ENCODE results near the gene DRGX.

The DRGX gene

DNA sequence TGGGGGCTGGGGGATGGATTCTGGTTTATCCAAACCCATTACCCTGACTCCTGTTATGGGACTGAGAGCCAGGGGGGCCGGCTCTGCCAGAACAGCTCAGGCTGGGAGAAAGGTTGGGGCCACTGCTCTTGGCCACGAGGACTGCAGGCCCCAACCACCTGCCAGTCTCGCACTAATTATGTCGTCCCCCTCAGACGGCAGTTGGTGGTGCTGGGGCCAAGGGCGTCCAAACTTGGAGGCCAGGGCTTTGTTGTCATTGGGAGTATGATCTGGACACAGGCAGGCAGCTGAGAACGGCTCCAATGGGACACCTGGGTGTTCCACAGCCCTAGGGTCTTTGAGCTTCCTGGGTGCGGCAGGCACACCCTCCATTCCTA lies 34.7 kb downstream of the DRGX start:
- no peak for DNase-seq

DNA sequence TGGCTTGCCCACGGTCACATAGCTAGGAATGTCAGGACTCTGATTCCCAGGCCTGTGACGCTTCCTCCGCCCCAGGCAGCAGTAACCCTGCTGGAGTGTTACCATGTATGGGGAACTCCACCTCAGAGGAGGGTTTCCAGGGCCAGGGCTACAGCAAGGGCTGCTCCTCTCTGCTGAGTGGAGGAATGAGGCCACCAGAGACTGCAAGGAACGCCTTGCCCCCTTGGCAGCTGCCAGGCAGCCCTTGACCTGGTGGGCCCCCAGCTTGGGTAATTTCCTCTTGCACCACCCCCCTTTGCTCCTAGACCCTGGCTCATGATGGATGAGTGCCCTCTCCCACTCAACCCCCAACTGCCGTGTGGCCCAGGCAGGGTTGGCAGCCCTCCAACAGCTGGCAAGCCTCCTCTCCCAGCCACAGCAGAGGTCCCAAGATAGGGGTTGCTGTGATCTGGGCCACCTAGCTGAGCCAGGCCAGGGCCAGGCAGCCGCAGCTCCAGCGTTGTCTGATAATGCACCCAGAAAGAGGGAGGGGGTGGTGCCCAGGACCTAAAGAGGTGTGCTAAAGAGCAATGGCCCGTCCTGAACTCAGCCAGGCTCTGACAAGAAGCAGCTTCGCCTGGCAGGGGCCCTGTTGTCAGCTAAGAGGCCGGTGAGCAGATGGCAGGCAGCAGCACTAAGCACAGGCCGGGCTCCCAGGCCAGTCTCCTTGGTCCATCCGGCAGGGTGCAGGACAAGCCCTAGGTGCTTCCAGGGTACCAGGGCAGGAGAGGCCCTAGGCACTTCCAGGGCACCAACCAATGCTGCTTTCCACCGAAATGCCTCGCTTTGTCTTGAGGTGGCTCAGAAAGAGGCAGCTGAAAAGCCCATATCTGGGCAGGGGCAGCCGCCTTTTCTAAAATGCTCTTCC lies 35.4 kb downstream of the DRGX start:
- peak; percentile 4 for DNase-seq

DNA sequence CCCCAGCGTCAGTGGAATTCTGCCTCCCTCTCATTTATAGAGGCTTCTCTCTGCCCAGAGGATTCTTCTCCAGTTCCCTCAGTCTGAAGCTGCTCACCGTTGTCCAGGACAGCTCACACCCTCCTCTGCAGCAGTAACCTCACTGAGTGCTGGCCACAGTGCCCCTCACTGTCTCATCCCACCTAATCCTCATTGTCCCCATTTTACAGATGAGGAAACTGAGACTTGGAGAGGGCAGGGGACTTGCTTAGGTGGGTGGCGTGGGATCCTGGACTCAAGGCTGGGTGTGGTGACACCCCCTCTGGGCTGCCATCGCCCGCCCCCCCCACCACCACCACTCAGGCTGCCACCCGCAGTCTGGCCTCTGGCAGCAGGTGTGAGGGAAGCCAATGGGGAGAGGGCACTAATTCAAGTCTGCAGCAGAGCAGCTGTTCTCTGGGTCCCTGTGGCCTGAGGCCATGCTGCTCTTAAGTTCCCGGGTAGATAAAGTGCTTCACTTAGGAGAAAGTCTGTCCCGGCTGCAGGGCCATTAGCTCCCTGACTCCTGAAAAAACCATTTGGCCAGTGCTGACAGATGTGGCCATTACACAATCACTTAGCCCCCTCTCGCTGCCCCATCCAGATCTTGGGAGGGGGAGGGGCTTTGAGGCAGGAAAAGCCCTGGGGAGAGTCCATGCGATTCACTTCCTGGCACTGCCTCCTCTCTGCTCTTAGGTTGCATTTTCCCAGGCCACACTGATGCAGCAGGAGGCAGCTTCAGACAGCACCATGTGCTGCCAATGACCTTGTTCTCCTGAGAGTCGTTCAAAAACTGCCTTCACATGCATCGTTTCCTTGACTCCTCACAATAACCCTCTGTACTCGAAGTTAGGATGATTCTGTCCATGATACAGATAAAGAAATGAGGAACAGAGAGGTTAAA lies 36.3 kb downstream of the DRGX start:
- DNase-seq = peak; percentile 14

DNA sequence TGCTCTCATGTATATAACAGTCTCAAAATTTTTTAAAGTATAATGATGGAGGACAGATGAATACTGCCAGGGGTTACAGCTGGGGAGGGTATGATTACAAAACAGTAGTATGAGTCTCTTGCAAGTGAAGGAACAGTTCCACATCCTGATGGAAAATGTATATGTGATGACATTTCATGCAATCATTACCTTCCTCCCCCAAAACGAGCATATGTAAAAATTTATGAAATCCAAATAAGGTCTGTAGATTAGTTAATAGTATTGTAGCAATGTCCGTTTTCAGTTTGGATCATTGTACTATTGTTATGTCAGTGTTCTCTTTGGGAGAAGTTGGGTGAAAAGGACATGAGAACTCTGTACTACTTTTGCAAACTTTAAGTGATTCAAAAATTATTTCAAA lies 38.0 kb downstream of the DRGX start:
- no peak for DNase-seq

DNA sequence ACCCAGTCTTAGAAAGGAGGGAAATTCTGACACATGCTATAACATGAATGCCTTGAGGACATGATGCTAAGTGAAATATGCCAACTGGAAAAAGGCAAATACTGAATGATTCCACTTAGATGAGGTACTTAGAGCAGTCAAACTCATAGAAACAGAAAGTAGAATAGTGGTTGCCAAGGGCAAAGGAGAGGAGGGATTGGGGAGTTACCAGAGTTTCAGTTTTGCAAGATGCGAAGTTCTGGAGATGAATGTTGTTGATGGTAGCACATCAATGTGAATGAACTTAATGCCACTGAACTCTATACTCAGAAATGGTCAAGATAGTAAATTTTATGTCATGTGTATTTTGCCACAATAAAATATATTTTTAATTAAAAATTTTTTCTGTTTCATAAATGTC lies 38.9 kb downstream of the DRGX start:
- DNase-seq = no peak

DNA sequence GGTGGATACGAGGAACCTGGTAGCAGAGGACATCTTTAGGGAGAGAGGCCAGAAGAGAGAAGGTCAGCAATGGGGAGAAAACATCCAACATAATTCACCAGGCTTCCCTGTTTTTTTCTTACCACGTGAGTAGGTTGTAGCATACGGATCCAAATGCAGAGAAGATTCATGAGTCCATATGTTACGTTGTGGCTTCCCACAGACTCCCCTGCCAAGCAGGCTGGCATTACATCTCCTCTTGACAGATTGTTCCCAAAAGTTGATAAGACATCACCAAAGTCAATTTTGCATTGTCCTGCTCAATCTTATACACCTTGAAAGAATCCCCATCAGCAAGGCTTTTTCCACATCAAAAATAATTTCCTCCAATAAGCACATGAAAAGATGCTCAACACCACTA lies 39.7 kb downstream of the DRGX start:
- DNase-seq = no peak

DNA sequence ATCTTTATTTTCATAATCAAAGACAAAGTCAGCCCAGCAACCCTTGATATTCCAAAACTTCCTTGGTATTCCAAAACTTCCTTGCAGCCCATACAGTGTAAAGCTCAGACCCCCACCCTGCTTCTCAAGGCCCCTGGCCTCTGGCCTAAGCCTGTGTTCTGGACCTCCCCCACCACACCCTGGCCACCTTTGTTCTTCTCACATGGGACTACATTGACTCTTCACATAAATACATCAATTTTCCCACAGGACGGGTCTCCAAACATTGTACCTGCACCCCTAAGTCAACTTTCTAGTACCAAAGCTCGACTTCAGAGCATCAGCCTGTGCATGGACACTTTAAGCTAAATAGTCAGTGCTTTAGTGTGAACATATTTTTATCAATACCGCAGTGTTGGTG lies 40.7 kb downstream of the DRGX start:
- no peak for DNase-seq

DNA sequence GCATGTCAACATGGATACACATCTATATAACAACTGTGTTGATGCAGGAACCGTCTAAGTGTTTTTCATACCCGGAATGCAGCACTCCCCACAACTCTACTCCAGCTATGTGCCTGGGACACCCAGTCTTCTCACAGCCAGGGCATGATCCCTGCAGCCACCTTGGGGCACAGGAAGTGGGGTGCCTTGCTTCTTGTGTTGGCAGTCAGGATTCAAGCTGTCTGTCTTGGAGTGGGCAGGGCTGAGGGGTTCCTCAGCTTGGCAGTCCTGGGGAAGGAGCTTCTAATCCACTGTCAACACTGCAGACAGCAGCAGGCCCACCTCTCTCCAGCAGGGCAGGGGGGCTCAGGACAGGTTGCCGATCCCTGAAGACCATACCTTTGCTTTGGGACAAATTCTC lies 41.3 kb downstream of the DRGX start:
- no peak for DNase-seq

DNA sequence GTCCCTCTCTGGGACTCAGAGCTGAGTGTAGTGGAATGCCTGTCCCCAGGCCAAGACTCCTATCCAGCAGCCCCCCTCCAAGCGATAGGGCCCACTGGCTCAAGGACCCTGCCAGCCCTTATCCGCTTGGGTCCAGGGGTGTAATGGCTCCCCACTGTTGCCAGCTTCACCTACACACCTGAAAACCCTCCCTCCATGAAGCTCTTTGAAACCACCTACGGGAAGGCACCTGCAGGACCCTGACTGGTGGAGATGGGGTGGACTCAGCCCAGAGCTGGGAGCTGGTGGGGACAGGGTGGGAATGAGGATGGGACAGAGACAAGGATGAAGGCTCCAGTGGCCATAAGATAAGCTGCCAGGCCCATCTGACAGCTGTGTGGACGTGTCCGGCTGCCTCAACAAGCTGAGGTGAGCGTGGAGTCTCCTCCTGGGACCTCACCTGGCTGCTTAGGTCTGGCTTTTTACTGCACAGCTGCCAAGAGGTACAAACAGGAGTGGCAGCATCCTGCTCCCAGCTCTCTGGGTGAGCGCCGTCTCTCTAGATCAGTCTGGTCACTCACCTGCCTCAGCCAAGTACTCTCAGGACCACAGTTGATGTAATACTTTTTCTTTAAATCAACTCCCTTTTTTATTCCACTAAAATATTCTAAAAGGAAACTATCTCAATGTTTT lies 41.9 kb downstream of the DRGX start:
- no peak for DNase-seq

DNA sequence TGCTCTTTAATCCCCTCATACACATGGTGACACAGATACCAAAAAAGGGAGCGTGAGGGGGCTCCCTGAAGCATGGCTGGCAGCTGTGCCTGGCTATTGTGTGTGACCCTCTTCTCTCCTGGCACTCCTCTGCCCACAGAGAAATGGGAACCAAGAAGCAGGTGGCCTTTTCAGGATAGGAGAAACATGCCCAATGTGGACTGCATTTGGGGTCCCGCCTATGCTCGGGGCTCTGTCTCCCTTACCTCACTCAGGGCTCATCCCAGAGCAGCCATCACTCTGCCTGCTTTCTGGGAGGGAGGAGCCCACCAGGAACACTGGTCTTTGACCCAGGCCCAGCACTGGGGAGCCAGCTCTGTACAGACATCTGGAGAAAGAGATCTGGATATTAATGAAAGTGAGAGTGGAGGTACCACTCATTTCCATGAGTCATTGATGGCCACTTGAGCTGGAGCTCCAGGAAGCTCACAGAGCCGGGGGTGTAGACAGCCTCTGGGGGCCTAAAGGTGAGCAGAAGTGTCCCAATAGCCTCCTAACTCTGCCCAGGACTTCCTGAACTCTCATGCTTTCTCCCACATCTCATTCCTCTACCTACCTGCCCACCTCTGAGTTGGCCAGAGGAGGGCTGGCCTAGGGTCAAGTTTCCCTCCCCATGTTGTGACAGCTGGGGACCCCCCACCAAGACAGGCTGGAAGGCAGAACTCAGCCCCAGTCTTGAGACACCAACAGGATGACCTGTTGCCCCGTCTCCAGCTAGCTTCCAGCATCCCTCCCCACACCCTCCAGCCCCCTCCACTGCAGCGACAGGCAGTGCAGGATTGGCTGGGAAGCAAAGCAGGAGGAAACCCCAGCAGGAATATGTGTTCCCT lies 42.6 kb downstream of the DRGX start:
- no peak for DNase-seq

DNA sequence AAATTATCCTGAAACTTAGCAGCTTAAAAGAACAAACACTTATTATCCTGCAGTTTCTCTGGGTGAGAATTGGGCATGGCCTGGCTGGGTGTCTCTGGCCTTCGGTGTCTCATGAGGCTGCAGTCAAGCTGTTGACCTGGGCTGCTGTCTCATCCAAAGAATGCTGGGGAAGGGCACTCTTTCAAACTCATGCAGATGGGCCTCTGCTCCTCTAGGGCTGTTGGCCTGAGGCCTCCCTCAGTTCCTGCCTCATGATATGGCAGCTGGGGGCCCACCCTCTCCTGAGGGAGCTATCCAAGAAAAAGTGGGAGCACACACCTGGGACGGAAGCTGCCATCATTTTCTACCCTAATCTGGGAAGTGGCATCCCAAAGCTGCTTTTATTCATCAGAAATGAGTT lies 43.6 kb downstream of the DRGX start:
- no peak for DNase-seq

DNA sequence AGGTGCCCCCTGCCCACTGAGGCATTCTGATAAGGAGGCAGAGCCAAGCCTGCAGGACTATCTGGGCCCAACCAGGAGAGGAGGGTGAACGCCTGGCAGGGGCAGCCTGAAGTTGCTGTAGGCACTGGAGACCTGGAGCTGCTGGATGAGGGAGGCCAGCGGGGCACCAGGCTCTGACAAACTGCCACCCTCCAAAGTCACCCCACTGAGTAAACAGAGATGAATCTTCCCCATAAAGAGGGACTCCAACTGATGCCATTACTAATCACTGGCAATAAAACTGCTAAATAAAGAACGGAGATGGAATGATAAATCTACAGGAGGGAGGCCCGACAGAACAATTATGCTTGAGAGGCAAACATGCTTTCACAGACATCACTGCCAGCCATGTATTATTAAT lies 44.2 kb downstream of the DRGX start:
- no peak for DNase-seq

DNA sequence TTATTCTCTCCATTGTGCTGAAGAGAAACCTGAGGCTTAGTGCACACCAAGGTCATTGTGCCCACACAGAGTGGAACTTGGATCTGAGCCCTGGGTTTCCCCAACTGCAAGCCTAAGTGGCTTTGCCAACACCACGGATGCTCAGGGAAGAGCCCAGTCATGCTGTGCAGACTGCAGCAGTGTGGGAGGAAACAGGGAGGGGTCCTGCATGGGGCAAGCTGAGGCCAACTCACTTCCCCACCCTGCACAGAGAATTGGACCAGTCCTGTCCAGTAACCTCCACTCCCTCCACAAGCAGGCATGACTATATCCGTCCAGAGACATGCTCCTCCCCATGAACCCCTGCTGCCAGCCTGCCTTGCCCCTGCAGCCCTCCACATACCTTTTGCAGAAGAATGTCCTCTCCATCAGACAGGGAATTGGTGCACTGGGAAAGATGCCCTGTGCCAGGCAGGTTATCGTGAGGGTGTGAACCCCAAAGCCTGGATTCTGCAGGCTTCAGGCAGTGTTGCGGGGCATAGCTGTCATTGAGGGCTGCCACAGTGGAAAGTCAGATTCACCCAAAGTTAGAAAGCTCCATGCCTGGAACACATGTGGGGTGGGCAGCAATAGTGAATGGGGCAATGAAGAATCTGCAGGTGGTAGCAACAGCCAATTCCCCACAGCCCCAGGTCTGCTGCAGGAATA lies 44.9 kb downstream of the DRGX start:
- no peak for DNase-seq

DNA sequence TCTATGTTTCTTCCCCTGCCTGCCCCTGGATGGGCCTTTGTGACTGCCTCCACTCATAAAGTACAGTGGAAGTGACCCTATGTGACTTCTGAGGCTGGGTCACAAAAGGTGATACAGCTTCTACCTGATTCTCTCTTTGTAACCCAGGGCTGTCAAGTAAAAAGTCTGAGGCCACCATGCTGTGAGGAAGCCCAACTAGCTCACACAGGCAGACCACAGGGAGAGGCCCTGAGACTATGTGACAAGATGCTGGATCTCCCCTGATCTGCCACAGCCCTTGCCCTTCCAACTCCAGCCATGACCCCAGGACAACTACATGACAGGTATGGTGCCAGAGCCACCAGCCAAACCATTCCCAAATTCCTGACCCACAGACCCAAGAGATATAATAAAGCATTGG lies 45.8 kb downstream of the DRGX start:
- no peak for DNase-seq

DNA sequence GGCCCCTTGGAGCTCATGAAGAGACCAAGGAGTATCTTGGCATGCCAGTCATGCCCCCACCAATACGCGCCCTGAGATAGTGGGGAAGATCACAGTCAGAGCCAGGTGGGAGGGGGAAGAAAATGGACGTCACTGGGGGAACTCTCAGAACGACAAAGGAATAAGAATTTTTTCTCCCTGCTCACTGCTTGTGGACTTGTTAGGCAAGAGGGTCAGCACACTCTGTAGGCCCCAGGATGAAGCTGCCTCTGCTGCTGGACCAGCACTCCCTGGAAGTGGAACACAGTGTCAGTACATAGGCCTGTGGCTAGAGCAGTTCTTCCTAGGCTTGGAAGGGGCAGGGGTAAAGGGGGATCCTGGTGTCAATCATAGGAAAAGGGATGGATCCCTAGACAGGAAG lies 46.5 kb downstream of the DRGX start:
- no peak for DNase-seq

DNA sequence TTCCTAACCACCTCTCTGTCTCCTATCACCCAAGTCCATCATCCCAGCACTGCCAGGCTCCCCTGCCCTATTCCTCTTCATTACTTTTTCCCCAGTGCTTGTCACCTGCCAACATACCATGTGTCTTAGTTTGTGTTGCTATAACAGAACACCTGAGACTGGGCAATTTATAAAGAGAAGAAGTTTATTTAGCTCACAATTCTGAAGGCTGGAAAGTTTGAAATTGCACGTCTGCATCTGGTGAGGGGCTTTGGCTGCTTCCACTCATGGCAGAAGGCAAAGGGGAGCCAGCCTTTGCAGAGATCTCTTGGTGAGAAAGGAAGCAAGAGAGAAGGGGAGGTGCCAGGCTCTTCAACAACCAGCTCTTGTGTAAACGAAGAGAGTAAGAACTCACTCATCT lies 47.3 kb downstream of the DRGX start:
- DNase-seq = no peak

DNA sequence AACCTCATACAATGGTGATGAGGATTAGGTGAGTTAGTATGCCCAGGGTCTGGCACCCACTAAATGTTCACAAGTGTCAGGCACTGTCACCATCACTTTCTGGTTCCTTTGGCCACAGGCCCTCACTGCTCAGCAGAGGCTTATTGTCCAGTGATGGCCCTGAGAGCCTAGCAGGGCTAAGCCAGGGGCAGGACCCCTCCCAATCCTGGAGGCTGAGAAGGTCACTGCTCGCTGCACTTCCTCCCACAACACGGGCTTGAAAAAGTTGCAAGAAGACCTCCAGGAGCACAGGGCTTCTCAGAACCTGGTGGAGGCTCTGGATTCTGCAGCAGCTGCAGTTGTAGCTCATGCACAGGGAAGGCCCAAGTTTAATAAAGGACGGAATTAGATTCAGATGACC lies 48.1 kb downstream of the DRGX start:
- no peak for DNase-seq

DNA sequence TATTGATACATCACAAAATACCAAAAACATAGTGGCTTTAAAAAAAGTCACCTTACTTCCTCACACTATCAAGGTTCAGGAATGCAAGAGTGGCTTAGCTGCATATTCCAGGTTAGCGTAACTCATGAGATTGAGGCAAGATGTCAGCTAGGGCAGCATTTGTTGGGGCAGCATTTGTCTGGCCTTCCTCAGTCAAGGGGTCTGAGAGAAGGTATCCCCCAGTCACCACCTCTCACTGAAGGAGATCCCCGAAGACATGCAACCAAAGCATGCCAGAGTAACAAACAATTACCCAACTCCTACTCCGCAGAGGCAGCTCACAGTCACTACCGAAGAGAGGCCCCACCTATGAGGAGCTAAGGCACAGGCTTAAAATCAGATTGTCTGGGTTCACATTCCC lies 48.5 kb downstream of the DRGX start:
- no peak for DNase-seq

DNA sequence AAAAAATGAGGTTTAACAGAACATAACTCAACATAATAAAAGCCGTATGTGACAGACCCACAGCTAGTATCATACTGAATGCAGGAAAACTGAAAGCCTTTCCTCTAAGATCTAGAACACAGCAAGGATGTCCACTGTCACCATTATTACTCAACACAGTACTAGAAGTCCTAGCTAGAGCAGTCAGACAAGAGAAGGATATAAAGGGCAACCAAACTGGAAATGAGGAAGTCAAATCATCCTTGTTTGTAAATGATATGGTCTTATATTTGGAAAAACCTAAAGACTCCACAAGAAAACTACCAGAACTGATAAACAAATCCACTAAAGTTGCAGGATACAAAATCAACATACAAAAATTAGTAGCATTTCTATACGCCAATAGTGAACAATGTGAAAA lies 51.0 kb downstream of the DRGX start:
- no peak for DNase-seq

DNA sequence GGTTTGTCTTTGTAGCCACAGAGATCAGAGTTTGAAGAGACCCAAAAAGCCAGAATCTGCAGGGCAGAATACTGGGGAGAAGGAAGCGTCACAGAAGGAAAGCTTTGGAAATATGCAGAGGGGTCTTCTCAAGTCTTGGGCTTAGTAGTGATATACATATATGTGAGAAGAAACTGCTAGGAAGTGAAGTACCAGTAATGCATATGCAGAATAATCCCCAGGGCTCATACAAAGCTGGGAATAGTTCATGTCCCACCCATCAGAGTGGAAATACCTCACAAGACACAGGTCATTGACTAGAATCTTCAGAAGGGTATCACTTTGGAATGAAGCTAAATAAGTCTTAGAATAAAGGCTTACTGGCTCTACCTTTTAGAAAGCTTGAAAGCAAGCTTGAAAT lies 57.3 kb downstream of the DRGX start:
- no peak for DNase-seq

DNA sequence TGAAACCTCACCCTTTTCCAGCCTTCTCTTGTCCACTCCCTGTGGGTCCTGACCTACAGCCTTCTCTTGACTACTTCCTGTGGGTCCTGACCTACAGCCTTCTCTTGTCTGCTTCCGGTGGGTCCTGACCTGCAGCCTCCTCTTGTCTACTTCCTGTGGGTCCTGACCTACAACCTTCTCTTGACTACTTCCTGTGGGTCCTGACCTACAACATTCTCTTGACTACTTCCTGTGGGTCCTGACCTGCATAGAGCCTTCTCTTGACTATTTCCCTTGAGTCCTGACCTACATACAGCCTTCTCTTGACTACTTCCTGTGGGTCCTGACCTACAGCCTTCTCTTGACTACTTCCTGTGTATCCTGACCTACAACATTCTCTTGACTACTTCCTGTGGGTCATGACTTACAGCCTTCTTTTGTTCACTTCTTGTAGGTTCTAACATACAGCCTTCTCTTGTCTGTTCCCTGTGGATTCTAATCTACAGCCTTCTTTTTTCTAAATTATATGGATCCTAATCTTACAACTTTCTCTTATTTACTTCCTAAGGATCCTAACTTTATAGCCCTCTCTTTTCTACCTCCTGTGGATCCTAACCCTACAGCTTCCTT lies 60.4 kb downstream of the DRGX start:
- no peak for DNase-seq

DNA sequence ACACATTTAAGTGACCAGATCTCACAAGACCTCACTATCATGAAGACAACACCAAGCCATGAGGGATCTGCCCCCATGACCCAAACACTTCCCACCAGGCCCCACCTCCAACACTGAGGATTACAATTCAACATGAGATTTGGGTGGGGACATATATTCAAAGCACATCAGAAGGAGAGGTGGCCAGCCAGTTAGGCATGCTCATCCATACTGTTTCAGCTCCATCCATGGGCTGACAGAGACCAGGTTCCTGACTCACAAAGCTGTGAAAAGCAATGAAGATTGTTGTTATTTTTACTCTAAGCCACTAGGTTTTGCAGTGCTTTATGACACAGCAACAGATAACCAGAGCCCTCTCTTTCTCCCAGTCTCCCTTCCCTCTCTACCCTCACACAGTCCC lies 60.9 kb downstream of the DRGX start:
- DNase-seq = no peak

Data from NCI-H2171 treated with DMSO at 0.1 percent for 48 hours (cell line).